Calu3 (cell line): ENCODE results near the gene CNNM4. TPM values are rescaled to one million over a fixed set of nuclear protein-coding genes. Genes with fewer than 3 reads are reported as not detected.

Experiments used
- BruUV-seq: library from RNA; stranded (reverse); fragments of 400-500 nt; replicated peaks from 2 replicates; lab custom pipeline; 2021; lab: Mats Ljungman, UMichigan
- CTCF ChIA-PET: fragments of 300-600 bp; sonication (Branson Sonifier 250); formaldehyde crosslinking; loops from one replicate; lab custom pipeline; 2022; ENCODE audit warnings: antibody characterized with exemption; lab: Charles Lee
- DNase-seq: peaks from one replicate; pipeline ENCODE4 v3.0.0; 2022
- H3K27ac Mint-ChIP-seq: one replicate; pipeline ENCODE4 v1.8.0; 2022; ENCODE audit warnings: mixed read lengths; ENCODE audit not compliant: unreplicated experiment
- H3K27me3 Mint-ChIP-seq: one replicate; pipeline ENCODE4 v1.8.0; 2022; ENCODE audit warnings: mixed read lengths; ENCODE audit not compliant: unreplicated experiment
- H3K36me3 Mint-ChIP-seq: one replicate; pipeline ENCODE4 v1.8.0; 2022; ENCODE audit warnings: mild to moderate bottlenecking, moderate library complexity, mixed read lengths; ENCODE audit not compliant: insufficient read depth, unreplicated experiment
- H3K4me1 Mint-ChIP-seq: one replicate; pipeline ENCODE4 v1.8.0; 2022; ENCODE audit warnings: mild to moderate bottlenecking, low read depth, mixed read lengths; ENCODE audit not compliant: unreplicated experiment
- H3K4me3 Mint-ChIP-seq: one replicate; pipeline ENCODE4 v1.8.0; 2022; ENCODE audit warnings: mild to moderate bottlenecking, low read depth, moderate library complexity, mixed read lengths; ENCODE audit not compliant: unreplicated experiment
- H3K9me3 Mint-ChIP-seq: one replicate; pipeline ENCODE4 v1.8.0; 2022; ENCODE audit warnings: low read depth, mixed read lengths; ENCODE audit not compliant: unreplicated experiment
- CTCF ChIP-seq: fragments of 200-600 bp; IDR thresholded peaks from one replicate; pipeline ENCODE4 v1.8.0; 2022; ENCODE audit warnings: antibody characterized with exemption; ENCODE audit not compliant: unreplicated experiment
- intact Hi-C: fragments of 100-400 bp; cut with micrococcal nuclease; formaldehyde crosslinking; loops from one replicate; pipeline ENCODE4 v1.10.0; 2022; ENCODE audit not compliant: unreplicated experiment
- total RNA-seq: library from RNA; stranded (reverse); gene quantifications from 2 replicates; pipeline ENCODE4 v1.2.3, GENCODE V29; 2022

CNNM4 gene
- total RNA-seq, 1 experiment from 2014 or later, result 22.3 TPM

DNA sequence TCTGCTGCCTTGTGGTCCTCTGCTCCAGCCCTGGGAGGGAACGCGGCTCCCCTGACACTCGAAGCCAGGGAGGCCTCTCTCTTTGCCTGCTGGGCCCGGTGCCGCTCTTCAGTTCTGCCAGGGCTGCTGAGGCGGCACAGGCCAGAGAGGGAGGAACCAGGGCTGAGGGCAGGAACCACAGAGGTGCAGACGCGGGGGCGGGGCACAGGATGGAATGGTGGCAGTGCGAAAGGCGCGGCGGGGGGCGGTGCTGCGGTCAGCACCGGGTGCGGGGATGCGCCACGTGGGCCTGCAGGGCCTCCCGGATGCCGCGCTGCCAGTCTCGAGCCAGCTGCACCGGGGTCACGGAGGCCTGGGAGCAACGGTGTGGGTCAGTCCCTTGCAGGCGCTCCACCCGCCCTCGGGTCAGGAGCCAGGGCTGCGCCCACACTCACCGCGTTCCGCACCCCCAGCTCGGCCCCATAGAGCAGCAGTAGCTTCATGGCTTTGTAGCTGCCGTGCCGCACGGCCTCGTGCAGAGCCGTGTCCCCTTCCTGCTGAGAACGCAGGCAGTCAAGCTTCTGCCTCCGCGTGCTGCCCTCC is 78.7 kb downstream of the CNNM4 start:
- no peak for DNase-seq
- intact Hi-C loops, result no loop called here
- TF ChIP-seq CTCF, result no peak

GRCh38 chr2:96839875-96840850 is 79.5 kb downstream of the CNNM4 start:
- intact Hi-C loops, result no loop called here
- Mint-ChIP-seq H3K36me3 (peaks cover 22% of the 10 kb centered on the region), H3K27ac (no peak overlapping the region), H3K27me3 (no peaks in the 10 kb centered on the region), H3K9me3 (no peaks in the 10 kb centered on the region), H3K4me3 (no peak overlapping the region), H3K4me1 (no peaks in the 10 kb centered on the region)
- no TSS peak for BruUV-seq
- no peak for TF ChIP-seq CTCF
- no peak for DNase-seq
- CTCF ChIA-PET, result no interaction called here

More for the DNA sequence above, 78.7 kb downstream of the CNNM4 start:
- H3K9me3 Mint-ChIP-seq, result no peaks in the 10 kb centered on the region
- H3K27ac Mint-ChIP-seq, result no peak overlapping the region
- CTCF ChIA-PET, result no interaction called here
- H3K27me3 Mint-ChIP-seq, result no peaks in the 10 kb centered on the region
- no peaks in the 10 kb centered on the region for H3K4me1 Mint-ChIP-seq
- BruUV-seq, result no TSS peak
- no peak overlapping the region for H3K4me3 Mint-ChIP-seq
- H3K36me3 Mint-ChIP-seq, result peaks cover 22% of the 10 kb centered on the region

GRCh38 chr2:96841701-96842495 is 81.2 kb downstream of the CNNM4 start:
- no peak overlapping the region for H3K4me3 Mint-ChIP-seq
- no peak for TF ChIP-seq CTCF
- no peaks in the 10 kb centered on the region for H3K9me3 Mint-ChIP-seq
- DNase-seq, result no peak
- no peaks in the 10 kb centered on the region for H3K4me1 Mint-ChIP-seq
- BruUV-seq, result no TSS peak
- no peaks in the 10 kb centered on the region for H3K27me3 Mint-ChIP-seq
- intact Hi-C loops, result no loop called here
- CTCF ChIA-PET, result interaction anchor here (1.2 kb wide), 1 partner anchor 16 kb away, joined by 3 read pairs; the partner anchor contains the start of gene ANKRD39
- H3K36me3 Mint-ChIP-seq, result peaks cover 22% of the 10 kb centered on the region
- peak overlapping the region; percentile 2 for H3K27ac Mint-ChIP-seq

DNA sequence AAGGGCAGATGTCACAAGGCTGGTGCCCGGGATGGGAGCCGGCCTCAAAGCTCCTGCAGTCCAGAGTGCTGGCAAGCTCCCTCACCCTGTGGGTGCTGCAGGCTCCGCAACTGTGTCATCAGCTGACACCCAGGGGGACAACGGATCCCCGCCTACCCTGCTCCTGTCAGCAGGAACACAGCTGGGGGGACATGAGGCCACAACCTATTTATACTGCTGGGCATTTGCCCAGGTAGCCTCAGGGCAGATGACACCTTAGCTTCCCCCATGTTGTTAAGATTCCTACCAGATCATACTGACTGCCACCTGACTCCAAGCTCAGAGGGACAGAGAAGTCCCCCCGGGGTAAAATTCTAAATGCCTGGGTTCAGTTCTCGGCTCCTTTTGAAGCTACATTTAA is 81.9 kb downstream of the CNNM4 start:
- H3K36me3 Mint-ChIP-seq, result peaks cover 22% of the 10 kb centered on the region
- no peak for DNase-seq
- CTCF ChIA-PET, result interaction anchor here (0.6 to 1.2 kb wide), 3 partner anchors 15 to 85 kb away, joined by 3 read pairs; partner anchors contain the start of gene ANKRD39
- TF ChIP-seq CTCF, result no peak
- no TSS peak for BruUV-seq
- no peaks in the 10 kb centered on the region for H3K9me3 Mint-ChIP-seq
- intact Hi-C loops, result no loop called here
- no peak overlapping the region for H3K4me3 Mint-ChIP-seq
- peak overlapping the region; percentile 2 for H3K27ac Mint-ChIP-seq
- no peaks in the 10 kb centered on the region for H3K27me3 Mint-ChIP-seq
- no peaks in the 10 kb centered on the region for H3K4me1 Mint-ChIP-seq
